NCI-H774 (cell line): ENCODE measurements around the gene DNAJC22.
"Not testable (repeated sequence)": the region's sequence is repeated elsewhere in the genome, so short reads cannot be mapped to it uniquely, and the experiment has no call there.

Experiments used
- DNase-seq: peaks from one replicate; lab custom pipeline; 2025; lab: John Stamatoyannopoulos, UW

The DNAJC22 gene

DNA sequence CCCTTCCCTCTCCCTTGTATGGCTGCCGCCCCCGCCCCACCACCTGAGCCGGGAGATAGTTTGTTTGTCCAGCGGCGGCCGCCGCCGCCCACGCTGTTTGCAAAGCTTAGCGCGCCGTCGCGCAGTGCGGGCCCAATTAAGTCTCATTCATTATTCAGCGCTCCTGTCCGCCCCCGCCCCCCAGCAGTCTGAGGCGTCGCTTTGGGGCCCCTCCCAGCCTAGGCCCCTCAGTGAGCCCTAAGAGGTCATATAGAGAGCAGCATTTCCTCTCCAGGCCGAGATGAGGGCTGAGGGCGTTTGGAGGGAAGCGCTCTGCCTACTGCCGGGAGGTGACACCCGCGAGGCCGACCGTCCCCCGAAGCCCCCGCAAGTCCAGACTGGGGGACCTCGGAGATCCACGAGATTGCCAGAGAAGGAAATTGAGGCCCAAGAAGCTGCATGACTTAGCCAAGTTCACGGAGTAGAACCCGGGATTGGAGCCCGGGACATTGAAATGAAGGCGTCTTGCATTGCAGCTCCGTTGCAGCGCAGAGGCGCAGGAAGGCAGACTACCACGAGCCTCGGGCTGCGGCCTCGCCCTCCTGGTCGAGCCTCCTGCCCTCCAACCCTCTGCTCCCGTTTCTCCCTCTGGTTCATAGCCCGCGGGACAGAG is at the start of gene DNAJC22:
TSS of gene DNAJC22 (plus strand) at position 230 of the 652 bp plus-strand sequence. CDS start 1,985 bp downstream, outside the sequence.
- DNase-seq, result peak; percentile 31

DNA sequence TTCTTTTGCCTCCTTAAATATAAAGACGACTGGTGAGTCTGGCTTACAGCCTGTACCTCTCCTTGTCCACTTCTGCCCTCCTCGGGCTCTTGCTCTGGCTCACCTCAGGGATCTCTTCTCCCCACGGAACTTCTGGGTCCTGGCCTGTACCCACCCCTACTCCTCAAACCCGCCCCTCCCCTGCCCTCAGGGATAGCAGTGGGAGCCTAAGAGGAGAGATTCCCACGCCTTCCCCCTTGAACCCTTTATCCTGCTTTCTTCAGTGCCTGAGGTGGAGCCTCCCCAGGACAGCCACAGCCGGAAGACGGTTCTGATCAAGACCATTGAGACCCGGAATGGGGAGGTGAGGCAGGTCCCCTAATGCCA is 49.0 kb upstream of the DNAJC22 start:
- no peak for DNase-seq

DNA sequence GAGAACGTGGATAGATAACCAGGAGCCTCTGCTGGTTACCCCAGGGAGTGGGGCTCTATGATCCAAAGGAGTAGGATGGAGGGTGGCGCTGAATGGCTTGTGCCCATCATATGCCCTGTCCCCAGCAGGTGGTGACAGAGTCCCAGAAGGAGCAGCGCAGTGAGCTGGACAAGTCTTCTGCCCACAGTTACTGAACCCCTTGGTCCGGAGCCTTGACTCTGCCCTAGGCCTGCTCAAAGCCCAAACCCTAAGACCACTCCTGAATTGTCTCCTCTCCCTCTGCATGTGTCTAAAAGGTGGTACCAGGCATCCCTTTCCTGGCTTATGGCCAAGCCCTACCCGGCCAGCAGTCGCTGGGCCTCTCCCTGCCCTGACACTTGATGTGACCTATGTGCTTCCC is 48.5 kb upstream of the DNAJC22 start:
- no peak for DNase-seq

DNA sequence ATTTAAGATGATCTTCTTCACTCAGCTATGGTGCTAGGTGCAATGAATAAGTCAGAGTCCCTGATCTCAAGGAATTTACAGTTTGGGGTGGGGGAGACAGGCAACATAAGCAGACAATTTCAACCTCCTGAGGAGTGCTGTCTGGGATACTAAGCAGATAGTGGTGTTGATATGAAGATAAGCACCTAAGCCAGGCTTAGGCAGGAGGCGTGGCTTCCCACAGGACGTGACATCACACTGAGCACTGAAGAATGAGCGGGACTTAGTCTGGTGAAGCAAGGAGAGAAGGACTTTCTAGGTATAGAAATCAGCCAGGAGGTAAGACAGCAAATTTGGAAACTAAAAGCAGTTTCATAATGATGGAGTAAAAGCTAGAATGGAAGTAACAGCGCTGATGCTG is 44.9 kb upstream of the DNAJC22 start:
- no peak for DNase-seq

DNA sequence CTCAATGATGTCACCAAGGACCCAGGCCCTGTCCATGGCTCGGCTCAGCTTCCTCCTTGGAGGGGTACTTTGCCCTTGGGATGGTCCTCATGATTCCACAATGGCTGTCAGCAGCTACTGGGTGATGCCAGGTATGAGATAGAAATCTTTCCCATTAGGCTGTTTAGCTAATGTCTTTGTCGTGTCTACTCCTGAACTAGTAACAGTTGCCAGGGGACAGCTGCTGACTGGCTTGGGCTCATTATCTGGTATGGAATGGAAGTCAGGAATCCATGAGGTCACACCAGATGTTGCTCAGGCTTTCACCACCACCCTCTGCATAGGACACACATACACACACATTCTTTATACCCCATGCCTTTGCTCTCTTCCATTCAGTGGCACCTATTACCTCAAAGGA is 42.5 kb upstream of the DNAJC22 start:
- DNase-seq, result no peak

DNA sequence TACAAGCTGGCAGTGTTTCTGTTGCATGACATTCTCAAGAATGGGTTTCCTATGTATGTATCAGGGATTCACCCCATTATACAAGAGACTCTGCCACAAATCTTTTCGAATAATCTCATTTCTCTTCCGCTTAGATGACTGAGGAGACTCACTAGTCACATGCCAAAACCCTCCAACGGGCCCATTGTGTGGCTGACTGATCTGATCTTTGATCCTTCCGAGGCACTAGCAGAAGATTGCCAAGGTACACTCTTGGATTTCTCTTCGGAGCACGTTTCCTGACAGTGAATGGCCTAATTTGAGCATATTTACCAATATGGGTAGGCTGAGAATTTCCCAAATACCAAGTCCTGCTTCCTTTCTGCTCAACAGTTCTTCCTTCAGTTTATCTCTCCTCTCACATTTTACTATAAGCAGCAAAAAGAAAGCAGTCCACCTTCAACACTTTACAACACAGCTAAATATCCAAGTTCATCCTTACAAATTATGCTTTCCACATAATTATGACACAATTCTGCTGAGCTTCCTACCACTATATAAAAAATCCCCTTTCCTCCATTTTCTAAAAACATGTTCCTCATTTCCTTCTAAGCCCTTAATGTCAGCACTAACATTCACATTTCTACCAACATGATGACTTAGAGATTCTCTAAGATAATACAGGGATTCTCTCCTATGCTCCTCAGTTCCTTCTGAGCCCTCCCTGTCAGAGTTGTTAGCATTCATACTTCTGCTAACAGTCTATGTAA is 40.8 kb upstream of the DNAJC22 start:
- DNase-seq, result no peak

DNA sequence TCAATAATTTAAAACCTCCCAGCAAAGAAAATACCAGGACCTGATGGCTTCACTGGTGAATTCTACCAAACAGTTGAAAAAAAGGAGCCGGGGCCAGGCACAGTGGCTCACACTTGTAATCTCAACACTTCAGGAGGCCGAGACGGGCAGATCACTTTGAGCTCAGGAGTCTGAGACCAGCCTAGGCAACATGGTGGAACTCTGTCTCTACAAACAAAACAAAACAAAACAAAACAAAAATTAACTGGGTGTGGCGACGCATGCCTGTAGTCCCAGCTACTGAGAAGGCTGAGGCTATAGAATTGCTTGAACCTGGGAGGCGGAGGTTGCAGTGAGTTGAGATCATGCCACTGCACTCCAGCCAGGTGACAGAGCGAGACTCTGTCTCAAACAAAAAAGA is 37.3 kb upstream of the DNAJC22 start:
- no peak for DNase-seq

DNA sequence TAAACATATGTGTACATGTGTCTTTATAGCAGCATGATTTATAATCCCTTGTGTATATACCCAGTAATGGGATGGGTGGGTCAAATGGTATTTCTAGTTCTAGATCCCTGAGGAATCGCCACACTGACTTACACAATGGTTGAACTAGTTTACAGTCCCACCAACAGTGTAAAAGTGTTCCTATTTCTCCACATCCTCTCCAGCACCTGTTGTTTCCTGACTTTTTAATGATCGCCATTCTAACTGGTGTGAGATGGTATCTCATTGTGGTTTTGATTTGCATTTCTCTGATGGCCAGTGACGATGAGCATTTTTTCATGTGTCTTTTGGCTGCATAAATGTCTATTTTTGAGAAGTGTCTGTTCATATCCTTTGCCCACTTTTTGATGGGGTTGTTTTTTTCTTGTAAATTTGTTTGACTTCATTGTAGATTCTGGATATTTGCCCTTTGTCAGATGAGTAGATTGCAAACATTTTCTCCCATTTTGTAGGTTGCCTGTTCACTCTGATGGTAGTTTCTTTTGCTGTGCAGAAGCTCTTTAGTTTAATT is 36.2 kb upstream of the DNAJC22 start:
- not testable (repeated sequence) for DNase-seq

DNA sequence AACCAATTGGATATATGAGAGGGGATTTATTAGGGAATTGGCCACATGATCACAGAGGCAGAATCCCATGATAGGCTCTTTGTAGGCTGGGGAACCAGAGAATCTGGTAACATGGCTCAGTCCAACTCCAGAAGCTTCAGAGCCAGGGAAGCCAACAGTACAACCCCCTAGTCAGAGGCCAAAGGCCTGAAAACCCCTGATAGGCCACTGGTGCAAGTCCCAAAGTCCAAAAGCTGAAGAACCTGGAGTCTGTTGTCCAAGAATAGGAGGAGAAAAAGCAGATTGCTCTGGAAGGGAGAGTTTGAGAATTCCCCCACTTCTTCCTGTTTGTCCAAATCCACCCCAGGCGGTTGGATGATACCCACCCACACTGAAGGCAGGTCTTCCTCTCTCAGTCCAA is 31.9 kb upstream of the DNAJC22 start:
- DNase-seq, result no peak

DNA sequence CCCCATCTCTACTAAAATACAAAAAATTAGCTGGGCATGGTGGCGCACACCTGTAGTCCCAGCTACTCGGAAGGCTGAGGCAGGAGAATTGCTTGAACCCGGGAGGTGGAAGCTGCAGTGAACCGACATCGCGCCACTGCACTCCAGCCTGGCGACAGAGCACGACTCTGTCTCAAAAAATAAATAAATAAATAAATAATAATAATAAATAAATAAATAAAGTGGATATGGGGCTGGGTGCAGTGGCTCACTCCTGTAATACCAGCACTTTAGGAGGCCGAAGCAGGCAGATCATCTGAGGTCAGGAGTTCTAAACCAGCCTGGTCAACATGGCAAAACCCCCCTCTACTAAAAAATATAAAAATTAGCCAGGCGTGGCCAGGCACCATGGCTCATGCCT is 29.6 kb upstream of the DNAJC22 start:
- not testable (repeated sequence) for DNase-seq

DNA sequence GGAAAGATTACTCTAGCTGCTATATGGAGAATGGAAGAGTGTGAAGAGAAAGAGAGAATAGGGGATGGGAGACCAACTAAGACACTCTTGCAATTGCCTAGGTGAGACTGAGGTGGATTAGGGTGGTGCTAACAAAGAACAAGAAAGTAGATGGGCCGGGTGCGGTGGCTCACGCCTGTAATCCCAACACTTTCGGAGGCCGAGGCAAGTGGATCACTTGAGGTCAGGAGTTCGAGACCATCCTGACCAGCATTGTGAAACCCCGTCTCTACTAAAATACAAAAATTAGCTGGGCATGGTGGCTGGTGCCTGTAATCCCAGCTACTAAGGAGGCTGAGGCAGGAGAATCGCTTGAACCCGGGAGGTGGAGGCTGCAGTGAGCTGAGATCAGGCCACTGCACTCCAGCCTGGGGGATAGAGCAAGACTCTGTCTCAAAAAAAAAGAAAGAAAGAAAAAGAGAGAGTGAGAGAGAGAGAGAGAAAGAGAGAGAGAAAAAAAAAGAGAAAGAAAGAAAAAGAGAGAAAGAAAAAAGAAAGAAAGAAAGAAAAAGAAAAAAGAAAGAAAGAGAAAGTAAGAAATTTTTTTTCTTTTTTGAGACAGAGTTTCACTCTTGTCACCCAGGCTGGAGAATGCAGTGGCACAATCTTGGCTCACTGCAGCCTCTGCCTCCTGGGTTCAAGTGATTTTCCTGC is 26.1 kb upstream of the DNAJC22 start:
- not testable (repeated sequence) for DNase-seq

DNA sequence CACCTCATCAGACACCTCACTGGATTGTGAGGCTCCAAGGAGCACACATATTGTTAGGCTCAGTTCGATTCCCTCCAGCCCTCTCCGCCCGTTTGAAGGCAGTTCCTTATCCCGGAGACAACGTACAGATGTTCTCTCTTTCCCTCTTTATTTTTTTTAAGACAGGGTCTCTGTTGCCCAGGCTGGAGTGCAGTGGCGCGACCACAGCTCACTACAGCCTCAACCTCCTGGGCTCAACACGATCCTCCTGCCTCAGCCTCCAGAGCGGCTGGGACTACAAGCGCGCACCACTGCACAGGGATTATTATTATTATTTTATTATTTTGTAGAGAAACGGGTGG is 24.4 kb upstream of the DNAJC22 start:
- DNase-seq, result no peak

DNA sequence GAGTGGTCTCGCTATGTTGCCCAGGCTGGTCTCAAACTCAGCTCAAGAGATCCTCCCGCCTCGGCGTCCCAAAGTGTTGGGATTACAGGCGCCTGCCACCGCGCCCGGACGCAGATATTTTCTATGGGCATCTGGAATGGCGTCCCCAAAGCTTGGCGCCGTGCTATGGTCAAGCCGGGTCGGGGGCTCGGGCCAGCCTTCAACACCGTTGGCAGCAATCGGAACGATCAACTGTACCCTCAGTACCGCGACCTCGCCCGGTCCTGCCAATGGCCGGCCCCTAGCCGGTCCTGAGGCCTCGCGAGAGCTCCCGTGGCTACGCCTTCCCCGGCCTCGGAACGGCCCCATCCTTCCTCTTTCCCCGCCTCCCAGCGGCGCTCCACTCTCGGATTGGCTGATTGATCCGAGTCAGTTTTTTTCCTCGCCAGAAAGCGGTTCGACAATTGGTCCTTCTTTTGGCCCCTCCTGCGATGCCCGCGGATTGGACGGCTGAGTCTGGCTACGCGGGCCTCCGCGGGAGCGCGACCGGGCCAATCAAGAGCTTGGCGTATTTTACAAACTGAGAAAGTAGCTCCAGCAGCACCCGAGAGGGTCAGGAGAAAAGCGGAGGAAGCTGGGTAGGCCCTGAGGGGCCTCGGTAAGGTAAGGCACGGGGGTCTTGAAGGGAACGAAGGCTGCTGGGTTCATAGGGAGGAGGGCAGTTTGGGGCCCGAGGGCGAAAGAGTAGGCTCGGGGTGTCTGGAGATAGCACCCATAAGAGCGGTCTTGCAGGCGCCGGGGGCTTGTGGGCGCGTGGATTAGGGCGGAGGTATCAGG is 23.8 kb upstream of the DNAJC22 start, which contains the start of gene TROAP:
TSS of gene TROAP (plus strand) at position 548 of the 816 bp plus-strand sequence. CDS start 354 bp downstream, outside the sequence.
- DNase-seq, result peak; percentile 100

DNA sequence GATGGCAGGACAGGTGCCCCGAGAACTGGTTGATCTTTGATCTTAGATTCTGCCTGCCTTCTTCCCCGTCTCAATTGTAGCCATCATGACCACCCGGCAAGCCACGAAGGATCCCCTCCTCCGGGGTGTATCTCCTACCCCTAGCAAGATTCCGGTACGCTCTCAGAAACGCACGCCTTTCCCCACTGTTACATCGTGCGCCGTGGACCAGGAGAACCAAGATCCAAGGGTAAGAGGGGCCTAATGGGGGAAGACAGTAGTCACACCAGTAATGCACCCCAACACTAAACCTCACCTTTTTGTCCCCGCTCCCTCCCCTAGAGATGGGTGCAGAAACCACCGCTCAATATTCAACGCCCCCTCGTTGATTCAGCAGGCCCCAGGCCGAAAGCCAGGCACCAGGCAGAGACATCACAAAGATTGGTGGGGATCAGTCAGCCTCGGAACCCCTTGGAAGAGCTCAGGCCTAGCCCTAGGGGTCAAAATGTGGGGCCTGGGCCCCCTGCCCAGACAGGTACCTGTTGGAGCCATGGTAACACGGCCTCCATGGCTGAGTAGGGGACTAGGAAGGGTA is 23.1 kb upstream of the DNAJC22 start:
- DNase-seq, result no peak

DNA sequence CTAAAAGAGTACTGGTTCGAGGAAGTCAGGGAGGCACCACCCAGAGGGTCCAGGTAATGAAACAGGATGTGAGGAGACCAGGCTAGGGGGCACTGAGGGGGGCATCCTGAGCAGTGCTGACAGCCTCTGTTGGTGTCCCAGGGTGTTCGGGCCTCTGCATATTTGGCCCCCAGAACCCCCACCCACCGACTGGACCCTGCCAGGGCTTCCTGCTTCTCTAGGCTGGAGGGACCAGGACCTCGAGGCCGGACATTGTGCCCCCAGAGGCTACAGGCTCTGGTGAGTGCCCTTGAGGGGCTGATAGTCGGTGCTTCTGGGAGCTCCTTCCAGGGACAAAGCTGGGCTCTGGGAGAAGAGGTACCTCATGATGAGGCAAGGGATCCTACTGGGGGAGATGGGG is 21.1 kb upstream of the DNAJC22 start:
- DNase-seq, result no peak

DNA sequence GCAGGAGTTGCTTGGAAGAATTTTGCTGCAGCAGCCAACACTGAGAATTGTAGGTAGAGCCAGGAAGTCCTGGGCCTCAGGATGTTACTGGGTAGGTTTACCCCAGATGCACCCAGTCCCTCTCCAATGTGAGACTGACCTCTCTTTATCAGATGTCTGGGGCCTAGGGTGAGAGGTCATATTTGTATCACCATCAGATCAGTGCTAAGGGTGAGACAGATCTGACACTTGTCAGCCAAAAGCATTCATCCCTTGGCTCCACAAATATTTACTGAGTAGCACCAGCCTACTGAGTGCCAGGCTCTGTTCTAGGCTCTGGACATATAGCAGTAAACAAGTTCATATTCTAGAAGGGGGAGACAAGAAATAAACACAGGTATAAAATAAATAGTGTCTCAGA is 19.3 kb upstream of the DNAJC22 start:
- DNase-seq, result no peak

DNA sequence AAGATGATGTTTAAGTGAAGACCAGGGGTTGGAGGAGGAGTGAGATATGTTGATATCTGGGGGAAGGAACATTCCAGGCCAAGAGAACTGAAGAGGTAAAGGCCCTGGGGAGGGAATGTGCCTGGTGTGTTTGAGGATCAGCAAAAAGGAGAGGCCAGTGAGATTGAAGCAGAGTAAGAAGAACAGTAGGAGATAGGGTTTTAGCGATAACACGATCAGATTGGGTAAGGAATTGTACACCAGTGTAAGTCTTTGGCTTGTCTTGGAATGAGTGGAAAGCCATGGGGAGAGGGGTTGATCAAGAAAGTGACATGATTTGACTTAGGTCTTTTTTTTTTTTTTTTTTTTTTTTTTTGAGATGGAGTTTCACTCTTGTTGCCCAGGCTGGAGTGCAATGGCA is 18.8 kb upstream of the DNAJC22 start:
- DNase-seq, result no peak

DNA sequence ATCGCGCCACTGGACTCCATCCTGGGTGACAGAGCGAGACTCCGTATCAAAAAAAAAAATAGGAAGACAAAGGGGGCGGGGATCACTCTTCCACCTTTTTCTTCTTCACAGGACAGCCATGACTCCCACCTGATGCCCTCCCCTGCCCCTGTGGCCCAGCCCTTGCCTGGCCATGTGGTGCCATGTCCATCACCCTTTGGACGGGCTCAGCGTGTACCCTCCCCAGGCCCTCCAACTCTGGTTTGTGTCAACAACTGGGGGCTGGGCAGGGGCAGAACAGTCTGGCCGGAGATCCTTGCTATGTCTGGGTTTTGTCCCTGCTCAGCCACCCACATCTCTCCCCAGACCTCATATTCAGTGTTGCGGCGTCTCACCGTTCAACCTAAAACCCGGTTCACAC is 17.9 kb upstream of the DNAJC22 start:
- no peak for DNase-seq

DNA sequence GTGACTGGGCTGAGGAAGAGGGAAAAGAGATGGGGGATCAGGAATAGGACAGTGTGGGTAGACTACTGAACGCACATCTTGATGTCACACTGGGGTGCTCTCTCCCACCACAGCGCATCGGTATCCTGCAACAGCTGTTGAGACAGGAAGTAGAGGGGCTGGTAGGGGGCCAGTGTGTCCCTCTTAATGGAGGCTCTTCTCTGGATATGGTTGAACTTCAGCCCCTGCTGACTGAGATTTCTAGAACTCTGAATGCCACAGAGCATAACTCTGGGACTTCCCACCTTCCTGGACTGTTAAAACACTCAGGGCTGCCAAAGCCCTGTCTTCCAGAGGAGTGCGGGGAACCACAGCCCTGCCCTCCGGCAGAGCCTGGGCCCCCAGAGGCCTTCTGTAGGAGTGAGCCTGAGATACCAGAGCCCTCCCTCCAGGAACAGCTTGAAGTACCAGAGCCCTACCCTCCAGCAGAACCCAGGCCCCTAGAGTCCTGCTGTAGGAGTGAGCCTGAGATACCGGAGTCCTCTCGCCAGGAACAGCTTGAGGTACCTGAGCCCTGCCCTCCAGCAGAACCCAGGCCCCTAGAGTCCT is 16.6 kb upstream of the DNAJC22 start:
- no peak for DNase-seq

DNA sequence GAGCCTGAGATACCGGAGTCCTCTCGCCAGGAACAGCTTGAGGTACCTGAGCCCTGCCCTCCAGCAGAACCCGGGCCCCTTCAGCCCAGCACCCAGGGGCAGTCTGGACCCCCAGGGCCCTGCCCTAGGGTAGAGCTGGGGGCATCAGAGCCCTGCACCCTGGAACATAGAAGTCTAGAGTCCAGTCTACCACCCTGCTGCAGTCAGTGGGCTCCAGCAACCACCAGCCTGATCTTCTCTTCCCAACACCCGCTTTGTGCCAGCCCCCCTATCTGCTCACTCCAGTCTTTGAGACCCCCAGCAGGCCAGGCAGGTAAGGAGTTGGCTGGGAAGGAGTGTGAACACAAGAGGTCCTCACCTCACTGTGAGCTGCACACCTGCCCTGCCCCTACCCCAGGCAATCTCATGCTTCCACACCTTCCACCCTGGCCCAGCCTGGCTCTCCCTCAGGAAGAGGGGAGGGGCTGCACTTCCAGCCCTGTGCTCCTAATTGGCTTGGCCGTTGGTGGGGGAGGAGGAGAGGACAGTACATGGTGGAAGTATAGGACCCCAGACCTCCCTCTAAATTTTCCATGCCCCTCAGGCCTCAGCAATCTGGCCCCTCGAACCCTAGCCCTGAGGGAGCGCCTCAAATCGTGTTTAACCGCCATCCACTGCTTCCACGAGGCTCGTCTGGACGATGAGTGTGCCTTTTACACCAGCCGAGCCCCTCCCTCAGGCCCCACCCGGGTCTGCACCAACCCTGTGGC is 15.9 kb upstream of the DNAJC22 start:
- no peak for DNase-seq
